ENCODE measurements around the gene ETHE1.
"Not testable (repeated sequence)": the region's sequence is repeated elsewhere in the genome, so short reads cannot be mapped to it uniquely, and the experiment has no call there.

The ETHE1 gene

GRCh38 chr19:43547926-43548325 is 20.9 kb upstream of the ETHE1 start:
- not testable (repeated sequence) for H3K27ac ChIP-seq (ENCODE audit: low read depth, low read length); H2BK15ac ChIP-seq (replicated peaks; ENCODE audit: low read depth); H3K79me1 ChIP-seq (ENCODE audit: low read length); H3K23ac ChIP-seq (ENCODE audit: low read length); H2AK5ac ChIP-seq (ENCODE audit: low read length); H3K18ac ChIP-seq (ENCODE audit: low read length); H3K4me2 ChIP-seq (ENCODE audit: low read length); H3K4me3 ChIP-seq (ENCODE audit: low read length); H3K79me2 ChIP-seq (ENCODE audit: control insufficient read depth, insufficient read depth, low read length); H3K9ac ChIP-seq (ENCODE audit: low read length); H2BK5ac ChIP-seq (ENCODE audit: low read length); H3K4ac ChIP-seq (ENCODE audit: low read depth, low read length); H3K4me1 ChIP-seq (ENCODE audit: control insufficient read depth, low read depth, low read length); H4K8ac ChIP-seq (ENCODE audit: low read depth, low read length); H3K56ac ChIP-seq (ENCODE audit: low read length); H2BK120ac ChIP-seq (ENCODE audit: low read depth, low read length); DNase-seq; H3K36me3 ChIP-seq (ENCODE audit: control insufficient read depth, insufficient read depth, low read length); H3K27me3 ChIP-seq (ENCODE audit: insufficient read depth, low read length, poor library complexity); H4K5ac ChIP-seq (ENCODE audit: low read length)
- no CpG with 5 or more reads among the region's 24 CpGs for WGBS (ENCODE audit: extremely low coverage, insufficient coverage, low lambda C conversion rate)

- H3K27me3 ChIP-seq (ENCODE audit: insufficient read depth, low read length, poor library complexity), result no peaks in the 10 kb centered on the region
- H3K9ac ChIP-seq (ENCODE audit: low read length), result no peak overlapping the region
- no peak overlapping the region for H3K56ac ChIP-seq (ENCODE audit: low read length)
- no peak overlapping the region for H2AK5ac ChIP-seq (ENCODE audit: low read length)
- no peak overlapping the region for H4K5ac ChIP-seq (ENCODE audit: low read length)
- H3K79me1 ChIP-seq (ENCODE audit: low read length), result no peaks in the 10 kb centered on the region
- H3K79me2 ChIP-seq (ENCODE audit: control insufficient read depth, insufficient read depth, low read length), result no peaks in the 10 kb centered on the region
- no peak overlapping the region for H3K23ac ChIP-seq (ENCODE audit: low read length)
- no peak overlapping the region for H3K4me2 ChIP-seq (ENCODE audit: low read length)
- H3K27ac ChIP-seq (ENCODE audit: low read depth, low read length), result no peak overlapping the region
- no peak overlapping the region for H3K18ac ChIP-seq (ENCODE audit: low read length)
- H3K4me3 ChIP-seq (ENCODE audit: low read length), result no peak overlapping the region
- no peak overlapping the region for H2BK15ac ChIP-seq (replicated peaks; ENCODE audit: low read depth)
- H3K36me3 ChIP-seq (ENCODE audit: control insufficient read depth, insufficient read depth, low read length), result peaks cover 6% of the 10 kb centered on the region
- WGBS (ENCODE audit: extremely low coverage, insufficient coverage, low lambda C conversion rate), result no CpG with 5 or more reads among the region's 3 CpGs
- no peak overlapping the region for H4K8ac ChIP-seq (ENCODE audit: low read depth, low read length)
- no peak overlapping the region for H2BK120ac ChIP-seq (ENCODE audit: low read depth, low read length)
- no peaks in the 10 kb centered on the region for H3K4me1 ChIP-seq (ENCODE audit: control insufficient read depth, low read depth, low read length)
- DNase-seq, result no peak
- no peak overlapping the region for H3K4ac ChIP-seq (ENCODE audit: low read depth, low read length)
- no peak overlapping the region for H2BK5ac ChIP-seq (ENCODE audit: low read length)
Observed at GRCh38 chr19:43546581-43546980, 19.6 kb upstream of the ETHE1 start.

GRCh38 chr19:43545981-43546380 is 19.0 kb upstream of the ETHE1 start:
- WGBS (ENCODE audit: extremely low coverage, insufficient coverage, low lambda C conversion rate), result no CpG with 5 or more reads among the region's 2 CpGs
- Histone ChIP-seq H3K4me2 (ENCODE audit: low read length) (no peak overlapping the region), H3K36me3 (ENCODE audit: control insufficient read depth, insufficient read depth, low read length) (peaks cover 3% of the 10 kb centered on the region)

GRCh38 chr19:43545276-43545675 is 18.3 kb upstream of the ETHE1 start:
- WGBS (ENCODE audit: extremely low coverage, insufficient coverage, low lambda C conversion rate), result no CpG with 5 or more reads among the region's 5 CpGs
- Histone ChIP-seq H3K18ac (ENCODE audit: low read length) (no peak overlapping the region), H3K27me3 (ENCODE audit: insufficient read depth, low read length, poor library complexity) (no peaks in the 10 kb centered on the region)

More at GRCh38 chr19:43545981-43546380, 19.0 kb upstream of the ETHE1 start:
- Histone ChIP-seq H3K4ac (ENCODE audit: low read depth, low read length) (no peak overlapping the region), H3K27me3 (ENCODE audit: insufficient read depth, low read length, poor library complexity) (no peaks in the 10 kb centered on the region), H3K56ac (ENCODE audit: low read length) (no peak overlapping the region), H2BK15ac (replicated peaks; ENCODE audit: low read depth) (no peak overlapping the region), H3K18ac (ENCODE audit: low read length) (no peak overlapping the region), H3K79me2 (ENCODE audit: control insufficient read depth, insufficient read depth, low read length) (no peaks in the 10 kb centered on the region), H3K9ac (ENCODE audit: low read length) (no peak overlapping the region), H2BK5ac (ENCODE audit: low read length) (no peak overlapping the region), H3K4me3 (ENCODE audit: low read length) (no peak overlapping the region), H3K79me1 (ENCODE audit: low read length) (no peaks in the 10 kb centered on the region), H3K27ac (ENCODE audit: low read depth, low read length) (no peak overlapping the region), H4K8ac (ENCODE audit: low read depth, low read length) (no peak overlapping the region), H3K4me1 (ENCODE audit: control insufficient read depth, low read depth, low read length) (no peaks in the 10 kb centered on the region), H3K23ac (ENCODE audit: low read length) (no peak overlapping the region), H2BK120ac (ENCODE audit: low read depth, low read length) (no peak overlapping the region), H2AK5ac (ENCODE audit: low read length) (no peak overlapping the region), H4K5ac (ENCODE audit: low read length) (no peak overlapping the region)
- DNase-seq, result no peak

GRCh38 chr19:43544077-43544476 is 17.1 kb upstream of the ETHE1 start:
- Histone ChIP-seq H3K4me2 (ENCODE audit: low read length) (no peak overlapping the region), H3K18ac (ENCODE audit: low read length) (no peak overlapping the region), H3K36me3 (ENCODE audit: control insufficient read depth, insufficient read depth, low read length) (peaks cover 6% of the 10 kb centered on the region), H4K8ac (ENCODE audit: low read depth, low read length) (no peak overlapping the region), H3K4me1 (ENCODE audit: control insufficient read depth, low read depth, low read length) (no peaks in the 10 kb centered on the region), H3K4ac (ENCODE audit: low read depth, low read length) (no peak overlapping the region), H3K56ac (ENCODE audit: low read length) (no peak overlapping the region), H2BK5ac (ENCODE audit: low read length) (no peak overlapping the region), H4K5ac (ENCODE audit: low read length) (no peak overlapping the region), H3K27ac (ENCODE audit: low read depth, low read length) (no peak overlapping the region), H3K79me1 (ENCODE audit: low read length) (no peaks in the 10 kb centered on the region), H3K27me3 (ENCODE audit: insufficient read depth, low read length, poor library complexity) (no peaks in the 10 kb centered on the region), H3K23ac (ENCODE audit: low read length) (no peak overlapping the region), H2BK15ac (replicated peaks; ENCODE audit: low read depth) (no peak overlapping the region), H2AK5ac (ENCODE audit: low read length) (no peak overlapping the region), H3K9ac (ENCODE audit: low read length) (no peak overlapping the region), H3K79me2 (ENCODE audit: control insufficient read depth, insufficient read depth, low read length) (no peaks in the 10 kb centered on the region), H3K4me3 (ENCODE audit: low read length) (no peak overlapping the region), H2BK120ac (ENCODE audit: low read depth, low read length) (no peak overlapping the region)
- WGBS (ENCODE audit: extremely low coverage, insufficient coverage, low lambda C conversion rate), result no CpG with 5 or more reads among the region's 9 CpGs
- DNase-seq, result no peak

More at GRCh38 chr19:43545276-43545675, 18.3 kb upstream of the ETHE1 start:
- H3K4me3 ChIP-seq (ENCODE audit: low read length), result no peak overlapping the region
- H3K56ac ChIP-seq (ENCODE audit: low read length), result no peak overlapping the region
- no peaks in the 10 kb centered on the region for H3K79me2 ChIP-seq (ENCODE audit: control insufficient read depth, insufficient read depth, low read length)
- no peak overlapping the region for H2AK5ac ChIP-seq (ENCODE audit: low read length)
- H3K79me1 ChIP-seq (ENCODE audit: low read length), result no peaks in the 10 kb centered on the region
- no peaks in the 10 kb centered on the region for H3K4me1 ChIP-seq (ENCODE audit: control insufficient read depth, low read depth, low read length)
- H3K4me2 ChIP-seq (ENCODE audit: low read length), result no peak overlapping the region
- H3K9ac ChIP-seq (ENCODE audit: low read length), result no peak overlapping the region
- no peak overlapping the region for H3K23ac ChIP-seq (ENCODE audit: low read length)
- peaks cover 4% of the 10 kb centered on the region for H3K36me3 ChIP-seq (ENCODE audit: control insufficient read depth, insufficient read depth, low read length)
- no peak overlapping the region for H2BK15ac ChIP-seq (replicated peaks; ENCODE audit: low read depth)
- no peak overlapping the region for H2BK5ac ChIP-seq (ENCODE audit: low read length)
- no peak overlapping the region for H4K8ac ChIP-seq (ENCODE audit: low read depth, low read length)
- H3K27ac ChIP-seq (ENCODE audit: low read depth, low read length), result no peak overlapping the region
- H4K5ac ChIP-seq (ENCODE audit: low read length), result no peak overlapping the region
- no peak for DNase-seq
- H3K4ac ChIP-seq (ENCODE audit: low read depth, low read length), result no peak overlapping the region
- H2BK120ac ChIP-seq (ENCODE audit: low read depth, low read length), result no peak overlapping the region

- Histone ChIP-seq H3K56ac (ENCODE audit: low read length) (no peak overlapping the region), H3K27me3 (ENCODE audit: insufficient read depth, low read length, poor library complexity) (no peaks in the 10 kb centered on the region), H2BK5ac (ENCODE audit: low read length) (no peak overlapping the region), H4K5ac (ENCODE audit: low read length) (no peak overlapping the region), H3K23ac (ENCODE audit: low read length) (no peak overlapping the region), H2BK15ac (replicated peaks; ENCODE audit: low read depth) (no peak overlapping the region), H4K8ac (ENCODE audit: low read depth, low read length) (no peak overlapping the region), H3K4me1 (ENCODE audit: control insufficient read depth, low read depth, low read length) (no peaks in the 10 kb centered on the region), H3K27ac (ENCODE audit: low read depth, low read length) (no peak overlapping the region), H3K36me3 (ENCODE audit: control insufficient read depth, insufficient read depth, low read length) (peaks cover 10% of the 10 kb centered on the region), H3K9ac (ENCODE audit: low read length) (no peak overlapping the region), H2BK120ac (ENCODE audit: low read depth, low read length) (no peak overlapping the region), H3K79me2 (ENCODE audit: control insufficient read depth, insufficient read depth, low read length) (no peaks in the 10 kb centered on the region), H3K4me2 (ENCODE audit: low read length) (no peak overlapping the region), H3K4ac (ENCODE audit: low read depth, low read length) (no peak overlapping the region), H3K79me1 (ENCODE audit: low read length) (no peaks in the 10 kb centered on the region), H3K4me3 (ENCODE audit: low read length) (no peak overlapping the region), H2AK5ac (ENCODE audit: low read length) (no peak overlapping the region), H3K18ac (ENCODE audit: low read length) (no peak overlapping the region)
- WGBS (ENCODE audit: extremely low coverage, insufficient coverage, low lambda C conversion rate), result no CpG with 5 or more reads among the region's 5 CpGs
- no peak for DNase-seq
Observed at GRCh38 chr19:43541920-43542650, 15.1 kb upstream of the ETHE1 start.
